Dedifferentiated amniotic fluid mesenchymal stem cell (primary cell): ENCODE data around the gene TNFRSF19.
"Not testable (repeated sequence)": the region's sequence is repeated elsewhere in the genome, so short reads cannot be mapped to it uniquely, and the experiment has no call there.

Experiments used
- DNase-seq: peaks from one replicate; pipeline ENCODE4 v3.0.0-alpha.2; 2016; ENCODE audit errors: extremely low spot score

TNFRSF19 gene

GRCh38 chr13:23570099-23570920 is at the start of gene TNFRSF19:
TSS of gene TNFRSF19 (plus strand) at chr13:23570412. CDS start at chr13:23590184, 19,772 bp downstream.
- peak; percentile 38 for DNase-seq

DNA sequence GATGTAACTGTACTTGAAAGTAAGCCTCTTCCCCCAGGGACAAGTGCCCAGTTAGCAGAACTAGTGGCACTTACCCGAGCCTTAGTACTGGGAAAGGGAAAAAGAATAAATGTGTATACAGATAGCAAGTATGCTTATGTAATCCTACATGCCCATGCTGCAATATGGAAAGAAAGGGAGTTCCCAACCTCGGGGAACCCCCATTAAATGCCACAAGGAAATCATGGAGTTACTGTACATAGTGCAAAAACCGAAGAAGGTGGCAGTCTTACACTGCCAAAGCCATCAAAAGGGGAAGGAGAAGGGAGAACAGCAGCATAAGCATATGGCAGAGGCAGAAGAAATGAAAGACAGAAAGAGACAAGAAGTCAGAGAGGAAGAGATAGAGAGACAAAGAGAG is 40.3 kb upstream of the TNFRSF19 start:
- DNase-seq: not testable (repeated sequence)

DNA sequence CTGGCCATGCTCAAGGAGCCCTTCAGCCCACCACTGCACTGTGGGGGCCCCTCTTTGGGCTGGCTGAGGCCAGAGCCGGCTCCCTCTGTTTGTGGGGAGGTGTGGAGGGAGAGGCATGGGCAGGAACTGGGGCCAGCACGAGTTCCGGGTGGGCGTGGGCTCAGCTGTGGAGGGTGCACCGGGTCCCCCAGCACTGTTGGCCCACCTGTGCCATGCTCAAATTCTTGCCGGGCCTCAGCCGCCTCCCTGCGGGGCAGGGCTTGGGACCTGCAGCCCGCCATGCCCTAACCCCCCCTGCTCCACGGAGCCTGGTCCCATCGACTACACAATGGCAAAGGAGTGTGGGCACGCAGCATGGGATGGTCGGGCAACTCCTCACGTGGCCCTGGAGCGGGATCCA is 38.8 kb upstream of the TNFRSF19 start:
- DNase-seq: no peak

- DNase-seq: no peak
Observed at GRCh38 chr13:23534090-23534489, 36.1 kb upstream of the TNFRSF19 start.

GRCh38 chr13:23541221-23541824 is 28.9 kb upstream of the TNFRSF19 start:
- DNase-seq: no peak

GRCh38 chr13:23544668-23545067 is 25.5 kb upstream of the TNFRSF19 start:
- no peak for DNase-seq

GRCh38 chr13:23547000-23547590 is 23.1 kb upstream of the TNFRSF19 start:
- no peak for DNase-seq

DNA sequence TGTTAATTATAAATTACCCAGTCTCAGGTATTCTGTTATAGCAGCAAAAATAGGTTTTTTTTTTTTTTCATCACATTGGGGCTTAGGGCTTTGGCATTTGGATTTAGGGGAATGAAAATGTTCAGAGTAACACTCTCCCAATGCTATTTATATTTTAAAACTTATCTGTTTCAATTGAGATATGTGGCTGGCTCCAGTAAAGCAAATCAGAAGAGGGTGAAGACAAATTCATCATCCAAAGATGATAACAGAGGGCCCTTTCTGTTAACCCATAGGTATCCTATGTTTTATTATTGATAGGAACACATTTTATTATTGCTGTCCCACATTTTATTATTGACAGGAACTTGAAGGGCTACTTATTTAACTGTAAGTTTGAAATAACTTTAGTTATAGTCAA is 20.5 kb upstream of the TNFRSF19 start:
- DNase-seq: no peak

DNA sequence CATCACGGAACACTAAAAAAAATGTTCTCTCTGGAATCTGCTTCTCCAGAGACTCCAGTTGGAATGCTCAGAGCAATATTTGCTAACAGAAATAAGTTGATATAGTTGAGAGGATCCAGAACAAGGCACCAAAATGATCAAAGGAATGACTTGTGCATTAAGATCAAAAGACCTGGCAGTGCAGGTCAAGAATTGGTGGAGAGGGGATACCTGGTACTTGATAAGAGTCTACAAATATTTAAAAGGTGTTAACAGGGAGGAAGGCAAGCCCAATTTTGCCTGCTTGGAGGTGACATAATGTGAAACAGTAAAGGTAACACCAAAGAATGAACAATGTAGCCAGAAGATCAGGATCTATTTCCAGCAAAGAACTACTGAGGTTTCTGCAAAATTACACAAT is 20.0 kb upstream of the TNFRSF19 start:
- no peak for DNase-seq

GRCh38 chr13:23551213-23552008 is 18.8 kb upstream of the TNFRSF19 start:
- DNase-seq: no peak

- no peak for DNase-seq
Observed at GRCh38 chr13:23552171-23552570, 18.0 kb upstream of the TNFRSF19 start.

GRCh38 chr13:23552661-23553060 is 17.6 kb upstream of the TNFRSF19 start:
- no peak for DNase-seq

DNA sequence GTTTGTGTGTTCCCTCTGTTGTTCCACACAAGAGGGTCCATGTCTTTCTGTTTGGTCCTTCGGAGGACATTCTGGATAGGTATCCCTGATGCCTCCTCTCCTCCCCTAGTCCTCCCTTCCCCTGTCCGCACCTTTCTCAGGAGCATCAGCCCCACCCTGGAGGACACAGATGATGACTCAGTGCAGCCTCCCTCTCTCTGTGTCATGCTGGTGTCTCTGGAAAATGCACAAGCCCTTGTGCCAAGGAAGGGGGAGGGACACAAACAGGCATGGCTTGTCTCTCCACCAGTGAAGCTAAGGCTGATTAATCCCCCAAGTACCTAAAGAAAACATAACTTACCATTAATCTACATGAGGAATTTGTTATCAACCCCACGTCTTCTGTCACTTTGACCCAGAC is 16.2 kb upstream of the TNFRSF19 start:
- DNase-seq: no peak

DNA sequence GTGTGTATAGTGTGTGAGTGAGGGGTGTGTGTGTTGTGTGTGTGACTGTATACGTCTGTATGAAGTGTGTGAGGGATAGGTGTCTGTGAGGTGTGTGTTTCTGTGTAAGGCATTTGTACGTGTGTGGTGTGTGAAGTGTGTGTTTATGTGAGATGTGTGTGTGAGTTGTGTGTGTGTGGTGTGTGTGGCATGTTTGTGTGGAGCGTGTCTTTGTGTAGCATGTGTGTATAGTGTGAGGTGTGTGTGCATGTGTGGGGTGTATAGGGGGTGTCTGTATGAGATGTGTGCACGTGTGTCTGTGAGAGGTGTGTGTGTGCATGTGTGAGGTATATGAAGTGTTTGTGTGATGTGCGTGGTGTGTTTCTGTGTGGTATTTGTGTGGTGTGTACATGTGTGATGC is 13.2 kb upstream of the TNFRSF19 start:
- DNase-seq: no peak

GRCh38 chr13:23557733-23558132 is 12.5 kb upstream of the TNFRSF19 start:
- no peak for DNase-seq

DNA sequence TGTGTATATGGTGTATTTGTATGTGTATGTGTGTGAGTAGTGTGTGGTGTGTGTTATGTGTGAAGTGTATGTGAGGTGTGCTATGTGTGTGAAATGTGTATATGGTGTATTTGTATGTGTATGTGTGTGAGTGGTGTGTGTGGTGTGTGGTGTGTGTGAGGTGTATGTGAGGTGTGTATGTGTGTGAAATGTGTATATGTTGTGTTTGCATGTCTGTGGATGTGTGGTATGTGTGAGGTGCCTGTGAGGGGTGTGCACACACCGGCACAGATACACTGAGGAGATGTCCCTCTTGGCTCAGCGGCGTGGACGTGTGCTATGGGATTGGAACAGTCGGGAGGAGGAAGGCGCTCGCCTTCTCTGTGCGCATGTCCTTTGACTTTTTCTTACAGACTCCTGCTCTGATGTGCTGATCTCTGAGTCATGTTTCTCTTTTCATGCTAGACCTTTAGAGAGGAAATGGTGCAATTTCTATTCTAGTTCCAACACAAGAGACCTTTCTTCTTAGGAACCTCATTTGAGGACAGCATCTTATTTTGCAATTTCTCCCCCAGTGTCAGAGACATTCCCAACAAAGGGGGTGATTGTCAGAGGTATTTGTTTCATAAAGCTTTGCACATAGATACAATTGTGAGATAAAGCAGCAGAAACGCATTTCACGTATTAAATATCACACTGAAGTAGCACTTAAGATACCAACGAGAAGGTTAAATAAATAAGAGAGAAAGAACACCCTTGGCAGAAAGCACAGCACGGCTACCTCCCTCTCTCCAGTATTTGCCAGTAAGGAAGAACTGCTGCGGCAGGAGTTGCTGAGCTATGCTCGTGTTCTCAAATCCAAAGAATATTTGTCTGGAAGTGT is 11.3 kb upstream of the TNFRSF19 start:
- peak; percentile 68 for DNase-seq

GRCh38 chr13:23560571-23561089 is 9.6 kb upstream of the TNFRSF19 start:
- no peak for DNase-seq

DNA sequence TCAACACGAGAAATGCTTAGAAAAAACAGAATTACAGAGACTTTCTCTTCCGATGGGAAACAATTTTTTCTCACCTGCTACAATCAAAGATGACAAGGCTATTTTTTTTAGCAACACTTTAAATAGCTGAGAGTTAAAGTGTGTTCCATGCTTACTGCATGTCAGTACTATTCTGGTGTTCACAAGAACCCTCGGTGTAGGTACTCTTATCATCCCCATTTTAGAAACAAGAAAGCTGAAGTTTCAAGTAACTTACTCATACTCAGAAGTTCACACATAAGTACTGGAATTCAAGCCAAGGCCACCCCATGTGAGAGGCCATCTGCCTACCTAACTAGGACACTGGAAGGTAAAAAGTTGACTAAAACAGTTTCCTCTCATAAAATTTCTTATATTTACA is 9.0 kb upstream of the TNFRSF19 start:
- no peak for DNase-seq

DNA sequence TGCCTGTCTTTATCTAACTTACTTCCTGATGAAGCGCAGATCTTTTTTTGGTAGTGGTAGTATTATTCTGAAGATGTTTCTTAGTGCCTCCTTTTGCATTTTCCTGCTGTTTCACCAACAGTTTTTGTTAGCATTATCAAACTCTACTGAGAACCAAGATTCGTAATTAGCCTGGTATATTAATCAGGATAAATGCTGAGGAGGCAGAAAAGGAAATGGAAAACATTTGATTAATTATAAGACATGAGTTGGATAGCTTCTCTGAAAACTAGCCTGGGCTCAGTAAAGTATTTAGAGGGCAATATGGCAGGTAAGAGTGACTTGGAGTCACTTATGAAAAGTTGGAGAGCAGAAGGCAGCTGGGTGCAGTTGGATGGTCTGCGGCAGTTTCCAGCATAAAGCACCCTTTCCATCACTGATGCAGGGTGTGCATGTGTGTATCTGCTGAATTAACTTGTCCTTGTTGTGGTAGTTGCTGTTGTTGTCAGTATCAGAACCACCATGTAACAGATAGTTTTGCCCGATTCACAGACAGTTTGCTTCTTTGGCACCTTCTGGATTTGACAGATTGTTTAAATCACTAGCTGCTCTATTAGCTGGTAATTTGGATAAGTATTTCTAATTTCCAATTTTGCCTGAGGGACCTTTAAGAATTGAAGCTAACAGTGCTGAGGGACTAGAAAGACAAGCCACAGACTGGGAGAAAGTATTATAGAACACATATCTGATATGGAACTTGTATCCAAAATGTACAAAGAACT is 6.9 kb upstream of the TNFRSF19 start:
- DNase-seq: no peak

DNA sequence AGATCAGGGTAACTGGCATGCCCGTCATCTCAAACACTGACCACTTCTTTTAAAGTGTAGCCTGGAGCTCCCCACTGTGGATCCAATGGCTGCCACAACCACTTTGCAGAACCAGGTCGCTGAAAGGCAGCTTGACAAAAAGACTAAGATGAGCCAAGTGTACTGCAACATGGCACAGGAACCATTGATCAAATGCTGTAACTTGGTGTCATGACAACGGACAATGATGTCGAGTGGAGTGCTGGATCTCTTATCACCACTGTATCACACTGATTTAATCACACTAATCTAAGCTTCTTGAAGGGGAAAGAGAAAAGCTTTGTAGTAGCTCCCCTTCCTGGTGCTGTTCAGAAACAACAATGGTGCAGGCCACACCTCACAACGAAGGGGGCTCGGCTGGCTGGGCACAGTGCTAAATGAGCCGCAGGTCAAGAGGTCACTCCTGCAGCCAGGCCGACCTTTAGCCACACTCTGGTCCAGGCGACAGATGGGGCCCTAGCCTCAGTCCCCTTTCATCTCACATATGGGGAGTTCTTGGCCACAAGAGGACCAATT is 2.2 kb upstream of the TNFRSF19 start:
- no peak for DNase-seq
